ENCODE results near the gene CLEC4M.
"Not testable (repeated sequence)": the region's sequence is repeated elsewhere in the genome, so short reads cannot be mapped to it uniquely, and the experiment has no call there.

The CLEC4M gene

GRCh38 chr19:7779631-7780486 is 16.8 kb downstream of the CLEC4M start:
- no peak for DNase-seq

GRCh38 chr19:7781157-7781556 is 18.1 kb downstream of the CLEC4M start:
- no peak for DNase-seq

DNA sequence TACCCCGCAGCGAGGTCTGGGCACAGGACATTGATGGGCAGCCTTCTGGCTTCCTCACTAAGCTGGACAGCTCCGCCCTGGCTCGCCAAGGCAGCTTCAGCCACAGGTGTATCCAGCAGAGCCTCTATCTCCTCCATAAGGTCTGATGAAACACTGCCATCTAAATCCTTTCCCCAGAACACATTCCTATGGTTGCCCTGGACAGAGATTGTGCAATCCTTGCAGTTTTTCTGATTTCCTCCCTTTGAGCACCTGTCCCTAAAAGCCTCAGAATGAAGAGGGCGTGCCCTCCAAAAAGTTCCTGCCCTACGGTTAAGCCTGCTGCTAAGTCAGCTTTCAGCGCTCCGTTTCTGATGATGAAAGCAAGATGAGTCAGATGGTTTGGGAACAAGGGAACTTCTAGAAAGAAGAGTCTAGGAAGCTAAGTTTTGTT is 21.0 kb downstream of the CLEC4M start:
- DNase-seq, result no peak

- DNase-seq, result no peak
Observed at GRCh38 chr19:7784856-7785255, 21.8 kb downstream of the CLEC4M start.

- DNase-seq, result no peak
Observed at GRCh38 chr19:7787141-7787540, 24.1 kb downstream of the CLEC4M start.

DNA sequence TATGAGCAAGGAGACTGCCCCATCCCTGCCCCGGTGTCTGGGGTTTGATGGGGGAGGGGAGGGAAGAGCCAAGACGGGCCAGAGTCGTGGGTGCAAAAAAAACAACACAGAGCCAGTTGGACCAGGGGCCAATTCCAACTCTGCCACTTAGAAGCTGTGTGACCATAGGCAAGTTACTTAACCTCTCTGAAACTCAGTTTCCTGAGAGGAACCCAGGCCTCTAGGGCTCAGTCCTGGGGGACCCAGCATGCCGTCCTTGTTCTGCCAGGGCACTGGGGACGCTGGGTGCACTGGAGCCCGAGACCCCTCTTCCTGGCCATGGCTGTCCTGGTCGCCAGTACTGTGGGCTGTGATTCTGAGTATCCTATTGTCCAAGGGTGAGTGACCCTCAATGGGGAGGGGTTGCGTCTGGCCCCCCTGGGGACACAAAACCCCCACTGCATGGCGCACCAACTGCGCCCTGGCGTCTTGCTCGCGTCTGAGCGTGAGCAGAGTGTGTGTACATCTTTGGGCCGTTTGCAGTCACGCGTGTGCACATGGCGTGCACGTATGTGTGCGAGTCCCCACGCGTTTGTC is 24.6 kb downstream of the CLEC4M start:
- no peak for DNase-seq

- no peak for DNase-seq
Observed at GRCh38 chr19:7788178-7788932, 25.3 kb downstream of the CLEC4M start.

DNA sequence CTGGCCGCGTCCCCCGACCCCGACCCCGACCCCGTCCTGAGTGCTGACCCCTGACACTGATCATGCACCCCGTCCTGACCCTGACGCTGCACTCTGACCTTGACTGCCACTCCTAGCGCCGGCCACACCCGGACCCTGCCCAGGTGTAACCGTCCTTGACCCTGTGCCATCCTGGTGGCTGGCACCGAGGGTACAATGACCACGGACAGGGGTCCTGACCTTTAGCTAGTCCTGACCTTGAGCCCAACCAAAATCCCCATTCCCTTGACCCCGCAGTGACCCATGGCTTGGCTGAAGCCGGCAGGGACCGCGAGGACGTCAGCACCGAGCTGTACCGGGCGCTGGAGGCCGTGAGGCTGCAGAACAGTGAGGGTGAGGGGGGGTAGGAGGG is 25.9 kb downstream of the CLEC4M start:
- DNase-seq, result no peak

- no peak for DNase-seq
Observed at GRCh38 chr19:7789447-7789846, 26.4 kb downstream of the CLEC4M start.

DNA sequence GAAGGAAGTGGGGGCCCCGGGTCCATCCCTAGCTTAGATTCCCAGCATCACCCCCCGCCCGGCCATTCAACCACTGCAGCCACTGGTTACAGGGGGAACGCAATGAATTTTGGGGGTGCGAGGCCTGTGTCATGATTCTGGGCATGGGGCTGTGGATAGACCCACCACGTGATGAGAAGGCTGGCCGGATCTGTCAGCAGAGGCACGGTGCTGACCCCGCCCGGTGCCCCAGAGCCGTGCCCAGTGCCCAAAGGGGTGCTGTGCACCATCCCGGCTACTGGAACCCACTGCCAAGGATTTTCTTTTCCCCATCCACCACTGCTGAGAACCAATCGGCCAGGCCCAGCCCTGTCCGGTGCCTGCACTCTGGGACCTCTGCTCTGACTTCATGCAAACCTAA is 27.4 kb downstream of the CLEC4M start:
- DNase-seq, result no peak

- no peak for DNase-seq
Observed at GRCh38 chr19:7792281-7792680, 29.2 kb downstream of the CLEC4M start.

DNA sequence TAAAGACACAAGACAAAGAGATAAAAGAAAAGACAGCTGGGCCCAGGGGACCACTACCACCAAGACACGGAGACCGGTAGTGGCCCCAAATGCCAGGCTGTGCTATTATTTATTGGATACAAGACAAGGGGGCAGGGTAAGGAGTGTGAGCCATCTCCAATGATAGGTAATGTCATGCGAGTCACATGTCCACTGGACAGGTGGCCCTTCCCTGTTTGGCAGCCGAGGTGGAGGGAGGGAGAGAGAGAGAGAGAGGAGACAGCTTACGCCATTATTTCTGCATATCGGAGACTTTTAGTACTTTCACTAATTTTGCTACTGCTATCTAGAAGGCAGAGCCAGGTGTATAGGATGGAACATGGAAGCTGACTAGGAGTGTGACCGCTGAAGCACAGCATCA is 29.7 kb downstream of the CLEC4M start:
- DNase-seq, result not testable (repeated sequence)

DNA sequence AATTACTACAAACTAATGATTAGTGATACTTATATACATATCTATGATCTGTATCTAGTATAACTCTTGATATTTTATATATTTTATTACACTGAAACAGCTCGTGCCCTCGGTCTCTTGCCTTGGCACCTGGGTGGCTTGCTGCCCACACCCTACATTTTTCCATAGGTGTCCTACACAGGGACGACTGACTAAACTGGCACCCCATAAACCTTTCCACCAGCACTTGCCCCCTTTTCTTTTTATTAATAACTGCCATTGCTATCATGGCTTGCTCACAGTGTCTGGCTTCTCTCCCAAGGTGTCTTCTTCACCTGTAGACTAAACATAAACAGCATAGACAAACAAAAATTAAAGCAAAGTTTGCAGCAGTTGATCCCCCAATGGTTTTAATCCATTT is 30.4 kb downstream of the CLEC4M start:
- no peak for DNase-seq

- no peak for DNase-seq
Observed at GRCh38 chr19:7795555-7796161, 32.6 kb downstream of the CLEC4M start.

DNA sequence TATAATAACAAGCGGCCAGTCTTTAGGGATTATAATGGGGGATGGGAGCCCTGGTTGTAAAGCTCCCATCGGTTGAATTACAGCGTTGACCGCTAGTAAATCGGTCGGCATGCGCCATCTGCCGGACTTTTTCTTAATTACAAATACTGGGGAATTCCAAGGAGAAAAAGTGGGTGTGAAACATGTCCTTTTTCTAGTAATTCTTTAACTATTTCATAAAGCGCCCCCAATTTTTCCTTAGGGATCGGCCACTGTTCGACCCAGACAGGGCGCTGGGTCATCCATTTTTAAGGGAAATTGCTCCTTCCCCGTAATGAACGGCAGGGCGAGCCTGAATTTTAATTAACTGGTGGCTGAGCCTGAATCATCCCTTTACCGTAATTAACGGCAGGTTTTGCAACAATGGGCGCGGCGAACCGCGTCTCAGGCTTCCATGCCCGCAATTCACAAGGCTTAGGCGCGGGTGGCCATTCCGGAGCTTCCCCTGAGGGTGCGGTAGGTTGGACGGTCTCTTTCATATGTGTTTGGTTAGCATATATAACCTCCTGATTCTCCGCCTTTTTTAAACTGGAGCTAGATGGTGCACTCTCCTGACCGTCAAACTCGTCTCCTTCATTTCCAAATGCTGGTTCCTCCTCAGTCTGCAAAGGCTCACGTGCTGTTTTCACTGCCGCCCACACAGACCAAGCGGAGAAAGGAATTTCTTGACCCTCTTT is 36.8 kb downstream of the CLEC4M start:
- DNase-seq, result no peak

DNA sequence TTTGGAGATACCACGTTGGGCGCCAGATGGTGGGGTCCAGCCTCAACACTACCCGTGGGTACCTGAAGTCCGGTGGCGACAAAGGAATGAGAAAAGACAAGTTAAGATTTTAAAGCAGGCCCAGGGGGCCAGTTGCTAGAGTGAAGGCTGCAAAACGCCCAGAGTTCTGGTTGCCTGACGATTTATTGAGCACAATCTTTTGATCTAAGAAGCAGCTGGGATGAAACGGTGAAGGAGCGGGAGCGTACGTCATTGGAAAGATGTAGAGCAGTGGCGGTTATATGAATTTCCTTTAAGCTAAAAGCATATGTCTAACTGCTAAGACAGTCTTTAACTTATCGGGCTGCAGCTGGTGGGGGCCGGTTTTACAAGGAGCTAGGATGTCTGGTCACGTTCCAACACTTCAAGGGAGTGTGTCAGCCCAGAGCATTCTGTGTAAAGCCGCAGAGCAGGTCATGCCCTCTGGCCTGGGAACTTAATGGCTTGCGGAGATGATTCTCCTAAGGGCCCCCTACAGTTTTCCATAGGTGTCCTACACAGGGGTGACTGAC is 38.1 kb downstream of the CLEC4M start:
- DNase-seq, result no peak

DNA sequence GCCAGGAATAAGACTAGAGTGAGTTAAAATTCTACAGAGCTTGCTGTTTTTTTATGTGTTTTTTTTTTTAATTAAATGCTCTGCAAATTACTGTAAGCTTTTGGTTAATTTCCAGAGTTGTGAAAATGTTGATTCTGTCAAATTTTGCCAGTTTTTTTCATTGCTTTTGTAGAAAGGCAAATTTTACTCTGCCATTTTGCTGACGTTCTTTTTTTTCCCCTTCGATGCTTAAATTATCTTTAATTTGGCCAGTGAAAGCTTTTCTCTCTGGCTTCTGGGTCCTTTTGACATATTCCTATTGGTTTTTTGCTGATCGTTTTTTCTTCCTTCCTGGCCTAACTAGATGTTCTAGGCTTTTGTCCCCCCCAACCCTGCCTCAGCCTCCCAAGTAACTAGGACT is 43.2 kb downstream of the CLEC4M start:
- no peak for DNase-seq

DNA sequence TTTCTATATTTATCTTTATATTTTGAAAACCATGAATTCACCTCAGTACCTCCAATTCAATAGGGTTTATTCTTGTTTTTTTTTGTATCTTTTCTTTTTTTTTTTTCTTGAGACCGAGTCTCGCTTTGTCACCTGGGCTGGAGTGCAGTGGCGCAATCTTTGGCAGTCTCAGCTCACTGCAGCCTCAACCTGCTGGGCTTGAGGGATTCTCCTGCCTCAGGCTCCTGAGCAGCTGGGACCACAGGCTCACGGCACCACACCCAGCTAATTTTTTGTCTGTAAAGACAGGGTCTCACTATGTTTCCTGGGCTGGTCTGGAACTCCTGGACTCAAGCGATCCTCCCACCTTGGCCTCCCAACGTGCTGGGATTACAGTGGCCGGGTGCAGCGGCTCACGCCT is 43.8 kb downstream of the CLEC4M start:
- DNase-seq, result no peak

DNA sequence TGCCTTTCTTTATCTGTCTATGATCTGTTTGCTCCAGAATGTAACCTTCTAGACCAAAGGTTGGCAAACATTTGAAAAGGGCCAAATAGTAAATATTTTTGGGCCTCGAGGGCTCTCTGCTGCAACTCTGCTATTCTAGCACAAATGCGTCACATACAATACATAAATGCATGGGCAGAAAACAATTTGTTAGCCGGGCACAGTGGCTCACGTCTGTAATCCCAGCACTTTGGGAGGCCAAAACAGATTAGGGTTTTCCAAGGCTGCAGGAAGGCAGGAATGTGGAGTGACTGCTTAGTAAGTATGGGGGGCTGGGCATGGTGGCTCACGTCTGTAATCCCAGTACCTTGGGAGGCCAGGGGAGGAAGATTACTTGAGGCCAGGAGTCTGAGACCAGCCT is 45.1 kb downstream of the CLEC4M start:
- no peak for DNase-seq

GRCh38 chr19:7811989-7812388 is 48.9 kb downstream of the CLEC4M start:
- no peak for DNase-seq

GRCh38 chr19:7815325-7815724 is 52.3 kb downstream of the CLEC4M start:
- no peak for DNase-seq

DNA sequence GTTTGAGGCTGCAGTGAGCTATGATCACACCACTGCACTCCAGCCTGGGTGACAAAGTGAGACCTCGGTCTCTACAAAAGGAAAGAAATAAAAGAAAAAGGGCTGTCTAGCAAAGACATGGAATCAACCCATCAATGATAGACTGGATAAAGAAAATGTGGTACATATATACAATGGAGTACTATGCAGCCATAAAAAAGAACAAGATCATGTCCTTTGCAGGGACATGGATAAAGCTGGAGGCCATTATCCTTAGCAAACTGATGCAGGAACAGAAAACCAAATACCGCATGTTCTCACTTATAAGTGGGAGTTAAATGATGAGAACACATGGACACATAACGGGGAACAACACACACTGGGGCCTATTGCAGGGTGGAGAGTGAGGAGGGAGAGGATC is 53.0 kb downstream of the CLEC4M start:
- not testable (repeated sequence) for DNase-seq

GRCh38 chr19:7817801-7818200 is 54.8 kb downstream of the CLEC4M start:
- no peak for DNase-seq

Measured in NCI-H187 treated with DMSO at 0.1 percent for 48 hours (cell line).